GM18907 (cell line): ENCODE data around the gene SPIN2B.
A peak's percentile ranks its signal among the peaks of the same experiment; 100 is the strongest.
"Not testable (repeated sequence)": the region's sequence is repeated elsewhere in the genome, so short reads cannot be mapped to it uniquely, and the experiment has no call there.

Source experiments
- ATAC-seq: cut with Tn5 transposase; IDR thresholded peaks from one replicate; pipeline ENCODE4 v1.9.1; 2021; ENCODE audit warnings: mild to moderate bottlenecking, moderate library complexity; ENCODE audit not compliant: unreplicated experiment

SPIN2B gene

DNA sequence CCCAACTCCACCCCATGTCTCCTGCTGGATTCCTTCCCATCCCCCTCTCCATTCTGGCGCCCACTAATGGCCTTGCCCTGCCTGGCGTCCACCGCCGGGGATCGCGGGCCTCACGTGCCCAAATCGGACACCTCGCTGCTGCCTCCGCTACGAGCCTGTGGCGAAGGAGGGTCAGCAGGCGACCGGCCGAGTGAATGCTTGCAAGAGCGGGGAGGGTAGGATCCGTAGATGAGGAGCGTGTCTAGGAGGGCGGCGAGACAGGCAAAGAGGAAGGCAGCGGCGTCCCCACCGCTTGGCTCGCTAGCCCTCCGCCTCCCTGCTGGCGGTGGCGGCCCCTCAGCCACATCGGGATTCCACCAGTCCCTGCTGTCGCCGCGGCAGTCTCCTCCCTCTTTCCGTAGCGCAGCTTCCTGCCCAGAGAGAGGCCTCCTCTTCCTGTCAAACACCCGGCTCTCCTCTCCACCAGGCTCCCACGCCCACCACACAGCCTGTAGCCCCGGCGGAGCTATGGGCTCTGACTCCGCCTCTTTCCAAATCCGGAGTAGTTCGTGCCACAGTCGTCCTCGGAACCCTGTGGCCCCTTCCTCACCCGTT lies at the start of gene SPIN2B:
Gene SPIN2B (minus strand): TSS at position 387 of the 594 bp plus-strand sequence.
- ATAC-seq, result peak; percentile 100

- no peak for ATAC-seq
Observed at GRCh38 chrX:57156397-57157049, 35.2 kb upstream of the SPIN2B start.

DNA sequence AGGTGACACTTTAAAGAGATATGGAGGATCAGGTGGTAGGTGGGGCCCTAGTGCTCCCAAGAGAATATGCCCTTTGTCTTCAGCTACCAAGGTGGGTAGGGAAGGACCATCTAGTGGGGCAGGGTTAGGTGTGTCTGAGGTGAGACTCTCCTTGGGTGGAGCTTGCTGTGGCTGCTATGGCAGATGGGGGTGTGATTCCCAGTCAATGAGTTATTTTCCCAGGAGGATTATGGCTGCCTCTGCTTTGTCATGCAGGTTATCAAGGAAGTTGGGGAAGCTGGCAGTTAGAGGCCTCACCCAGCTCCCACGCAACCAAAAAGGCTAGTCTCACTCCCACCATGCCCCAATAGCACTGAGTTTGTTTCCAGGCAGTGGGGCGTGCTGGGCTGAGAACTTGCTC lies 33.8 kb upstream of the SPIN2B start:
- no peak for ATAC-seq

DNA sequence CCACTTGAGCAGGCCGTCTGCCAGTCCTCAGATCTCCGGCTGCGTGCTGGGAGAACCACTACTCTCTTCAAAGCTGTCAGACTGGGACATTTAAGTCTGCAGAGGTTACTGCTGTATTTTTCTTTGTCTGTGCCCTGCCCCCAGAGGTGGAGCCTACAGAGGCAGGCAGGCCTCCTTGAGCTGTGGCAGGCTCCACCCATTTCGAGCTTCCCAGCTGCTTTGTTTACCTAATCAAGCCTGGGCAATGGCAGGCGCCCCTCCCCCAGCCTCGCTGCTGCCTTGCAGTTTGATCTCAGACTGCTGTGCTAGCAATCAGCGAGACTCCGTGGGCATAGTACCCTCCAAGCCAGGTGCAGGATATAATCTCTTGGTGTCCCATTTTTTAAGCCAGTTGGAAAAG lies 30.9 kb upstream of the SPIN2B start:
- not testable (repeated sequence) for ATAC-seq

GRCh38 chrX:57138674-57139073 lies 17.3 kb upstream of the SPIN2B start:
- no peak for ATAC-seq

GRCh38 chrX:57137501-57137900 lies 16.2 kb upstream of the SPIN2B start:
- no peak for ATAC-seq

GRCh38 chrX:57137073-57137472 lies 15.7 kb upstream of the SPIN2B start, which contains the start of gene SPIN2A:
SPIN2A (minus strand) TSS chrX:57137397; CDS start chrX:57136597, 800 bp downstream.
- not testable (repeated sequence) for ATAC-seq

DNA sequence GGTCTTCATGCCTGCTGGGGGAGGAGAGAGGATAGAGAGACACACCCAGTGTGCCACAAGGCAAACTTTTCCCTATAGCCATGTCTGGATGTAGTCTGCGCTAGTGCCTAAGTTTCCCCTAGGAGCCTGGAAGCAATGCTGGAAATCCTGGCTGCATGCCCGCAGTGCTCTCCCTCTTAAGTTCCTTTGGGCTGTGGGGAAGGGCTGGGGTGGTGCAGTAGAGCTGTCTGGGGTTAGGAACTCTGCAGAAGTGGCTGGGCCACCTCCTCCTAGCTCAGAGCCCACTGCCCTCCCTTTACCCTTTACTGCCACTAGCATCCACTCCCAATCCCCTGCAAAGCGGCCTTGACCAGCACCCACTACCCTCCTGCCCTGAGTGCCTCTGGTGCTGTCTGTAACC lies 15.2 kb upstream of the SPIN2B start:
- not testable (repeated sequence) for ATAC-seq

- no peak for ATAC-seq
Observed at GRCh38 chrX:57135287-57135686, 13.9 kb upstream of the SPIN2B start.

GRCh38 chrX:57134702-57135101 lies 13.4 kb upstream of the SPIN2B start:
- ATAC-seq, result no peak

- no peak for ATAC-seq
Observed at GRCh38 chrX:57133706-57134105, 12.4 kb upstream of the SPIN2B start.

DNA sequence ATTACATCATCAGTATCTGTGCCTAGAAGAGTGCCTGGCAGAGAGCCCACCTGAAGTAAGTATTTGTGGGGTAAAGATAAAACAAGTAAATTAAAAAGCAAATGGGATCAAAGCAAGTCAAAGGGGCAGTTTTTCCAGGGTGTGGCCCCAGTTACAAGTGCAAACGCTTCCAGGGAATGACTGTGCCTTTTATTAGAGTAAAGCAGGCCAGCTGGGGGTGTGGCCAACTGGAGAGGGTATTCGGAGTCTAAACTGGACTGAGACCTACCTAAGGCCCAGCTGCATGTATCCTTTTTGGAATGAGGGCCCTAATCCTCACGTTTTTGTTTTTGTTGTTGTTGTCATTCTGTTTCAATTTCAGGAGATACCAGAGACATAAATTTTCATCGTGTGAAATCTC lies 11.9 kb upstream of the SPIN2B start:
- not testable (repeated sequence) for ATAC-seq

- no peak for ATAC-seq
Observed at GRCh38 chrX:57132046-57132445, 10.7 kb upstream of the SPIN2B start.

DNA sequence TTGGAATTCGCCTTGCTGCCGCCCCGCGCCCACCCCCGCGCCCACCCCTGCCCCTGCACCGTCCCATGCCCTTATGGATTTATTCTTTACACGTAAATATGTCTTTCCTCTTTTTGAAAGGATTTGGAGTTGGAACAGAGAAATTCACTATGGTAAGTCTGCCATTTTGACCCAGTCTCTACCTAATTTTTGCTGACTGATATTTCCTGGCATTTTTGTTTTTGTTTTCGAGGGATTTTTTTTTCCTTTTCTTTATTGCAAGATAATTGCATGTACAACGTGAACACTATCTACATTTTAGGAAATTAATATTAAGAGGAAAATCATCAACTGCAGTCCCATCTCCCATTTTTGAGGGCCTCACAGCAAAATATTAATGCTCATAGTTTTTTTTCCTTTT lies 468 bp upstream of the SPIN2B start:
- no peak for ATAC-seq

GRCh38 chrX:57120619-57121161 lies 658 bp downstream of the SPIN2B start:
- not testable (repeated sequence) for ATAC-seq

DNA sequence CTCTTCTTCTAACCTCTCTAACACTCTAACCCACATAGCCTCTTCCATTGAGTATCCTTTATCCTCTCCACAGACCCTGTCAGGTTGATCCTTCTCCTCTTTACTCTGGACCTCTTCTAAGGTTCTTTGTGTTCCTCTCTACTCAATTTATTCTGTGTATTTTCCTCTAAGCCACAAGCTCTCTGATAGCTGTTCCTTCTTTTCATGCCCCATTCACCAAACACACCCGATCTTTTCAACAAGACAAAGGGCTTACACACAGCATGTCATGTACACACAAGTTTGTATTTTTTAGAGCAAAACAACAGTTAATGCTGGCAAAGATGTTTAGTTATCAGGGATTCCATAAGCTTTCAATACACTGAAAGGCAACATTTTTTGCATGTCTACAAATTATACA lies 1.9 kb downstream of the SPIN2B start:
- no peak for ATAC-seq

DNA sequence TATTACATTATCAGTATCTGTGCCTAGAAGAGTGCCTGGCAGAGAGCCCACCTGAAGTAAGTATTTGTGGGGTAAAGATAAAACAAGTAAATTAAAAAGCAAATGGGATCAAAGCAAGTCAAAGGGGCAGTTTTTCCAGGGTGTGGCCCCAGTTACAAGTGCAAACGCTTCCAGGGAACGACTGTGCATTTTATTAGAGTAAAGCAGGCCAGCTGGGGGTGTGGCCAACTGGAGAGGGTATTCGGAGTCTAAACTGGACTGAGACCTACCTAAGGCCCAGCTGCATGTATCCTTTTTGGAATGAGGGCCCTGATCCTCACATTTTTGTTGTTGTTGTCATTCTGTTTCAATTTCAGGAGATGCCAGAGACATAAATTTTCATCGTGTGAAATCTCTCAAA lies 3.8 kb downstream of the SPIN2B start:
- not testable (repeated sequence) for ATAC-seq

- no peak for ATAC-seq
Observed at GRCh38 chrX:57104921-57105398, 16.4 kb downstream of the SPIN2B start.

GRCh38 chrX:57104406-57104805 lies 16.9 kb downstream of the SPIN2B start:
- no peak for ATAC-seq

DNA sequence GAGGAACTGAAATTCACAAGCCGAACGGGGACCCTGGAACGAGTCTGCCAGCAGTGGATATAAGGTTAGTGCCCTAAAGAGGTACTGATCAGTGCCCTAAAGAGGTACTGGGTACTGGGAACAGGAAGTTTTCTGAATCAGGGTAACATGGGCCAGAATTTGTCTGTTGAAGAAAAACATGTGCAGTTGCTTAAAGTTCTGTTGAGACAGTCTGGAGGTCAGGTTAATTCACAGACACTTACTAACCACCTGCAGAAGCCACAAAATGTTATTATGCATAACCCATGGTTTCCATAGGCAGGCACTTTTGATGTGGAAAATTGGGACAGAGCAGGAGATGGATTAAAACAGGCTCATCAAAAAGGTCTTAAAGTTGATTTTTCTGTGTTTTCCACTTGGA lies 17.9 kb downstream of the SPIN2B start:
- ATAC-seq, result no peak

GRCh38 chrX:57102918-57103317 lies 18.4 kb downstream of the SPIN2B start:
- not testable (repeated sequence) for ATAC-seq

- no peak for ATAC-seq
Observed at GRCh38 chrX:57083143-57083542, 38.2 kb downstream of the SPIN2B start.
